GM21825 (cell line): ENCODE data around the gene MAGI2.
"Not testable (repeated sequence)": the region's sequence is repeated elsewhere in the genome, so short reads cannot be mapped to it uniquely, and the experiment has no call there.

ENCODE experiments used
- ATAC-seq: cut with Tn5 transposase; IDR thresholded peaks from one replicate; pipeline ENCODE4 v1.9.1; 2021; ENCODE audit warnings: mild to moderate bottlenecking, moderate library complexity; ENCODE audit not compliant: unreplicated experiment

The MAGI2 gene

GRCh38 chr7:78514634-78515033, 938.8 kb downstream of the MAGI2 start:
- no peak for ATAC-seq

DNA sequence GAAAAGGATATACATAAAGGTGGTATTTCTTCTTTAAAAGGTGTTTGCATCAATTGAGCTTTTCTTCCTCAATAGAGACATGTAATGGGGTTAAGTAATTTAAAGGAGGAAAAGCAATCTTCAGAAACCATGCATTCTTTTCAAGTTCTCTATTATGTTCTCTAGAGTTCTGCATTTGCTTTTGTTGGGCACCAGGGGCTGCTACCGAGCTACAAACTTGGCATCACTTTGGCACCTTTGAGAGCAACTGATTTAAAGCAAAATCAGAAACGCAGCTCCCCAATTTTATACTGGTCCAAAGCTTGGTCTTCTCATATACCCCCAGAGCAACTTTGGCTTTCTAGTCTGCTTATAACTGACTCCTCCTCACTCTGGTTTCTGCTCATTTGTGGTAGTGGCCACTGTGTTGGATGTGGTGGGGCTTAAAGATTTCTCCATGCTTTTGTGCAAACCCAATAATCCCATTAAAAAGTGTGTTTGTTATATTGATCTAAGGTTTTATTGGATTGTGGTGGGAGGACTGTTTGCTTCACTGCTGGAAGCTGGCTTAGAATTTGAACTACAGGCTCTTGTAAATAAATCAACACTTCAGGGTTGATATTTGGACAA, 942.8 kb downstream of the MAGI2 start:
- no peak for ATAC-seq

DNA sequence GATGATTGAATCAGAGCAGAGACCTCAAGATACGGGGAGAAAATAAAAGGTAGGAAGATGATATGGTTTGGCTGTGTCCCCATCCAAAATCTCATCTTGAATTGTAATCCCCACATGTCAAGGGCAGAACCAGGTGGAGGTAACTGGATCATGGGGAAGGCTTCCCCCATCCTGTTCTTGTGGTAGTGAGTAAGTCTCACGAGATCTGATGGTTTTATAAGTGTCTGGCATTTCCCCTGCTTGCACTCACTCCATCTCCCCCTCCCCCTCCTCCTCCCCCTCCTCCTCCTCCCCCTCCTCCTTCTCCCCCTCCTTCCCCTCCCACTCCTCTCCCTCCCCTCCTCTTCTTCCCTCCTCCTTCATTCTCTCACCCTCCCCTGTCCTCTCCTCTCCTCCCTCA, 950.2 kb downstream of the MAGI2 start:
- ATAC-seq: not testable (repeated sequence)

DNA sequence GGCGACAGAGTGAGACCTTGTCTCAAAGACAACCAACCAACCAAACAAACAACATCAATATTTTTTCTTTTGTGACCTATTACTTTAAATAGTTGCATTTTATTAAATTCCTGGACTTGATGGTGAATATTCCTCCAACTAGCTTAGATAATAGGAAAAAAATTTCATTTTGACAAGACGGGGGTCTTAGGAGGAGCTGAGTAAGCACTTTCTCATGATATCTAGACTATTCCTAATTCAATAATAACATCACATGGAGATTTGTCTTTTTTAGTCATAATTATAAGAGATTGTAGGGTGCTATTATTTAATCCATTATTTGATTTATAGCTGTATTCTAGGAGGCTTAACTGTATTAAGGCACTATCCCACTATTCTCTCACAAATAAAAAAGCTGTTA, 952.4 kb downstream of the MAGI2 start:
- no peak for ATAC-seq

- ATAC-seq: no peak
Measured at GRCh38 chr7:78499971-78500370, 953.5 kb downstream of the MAGI2 start.

DNA sequence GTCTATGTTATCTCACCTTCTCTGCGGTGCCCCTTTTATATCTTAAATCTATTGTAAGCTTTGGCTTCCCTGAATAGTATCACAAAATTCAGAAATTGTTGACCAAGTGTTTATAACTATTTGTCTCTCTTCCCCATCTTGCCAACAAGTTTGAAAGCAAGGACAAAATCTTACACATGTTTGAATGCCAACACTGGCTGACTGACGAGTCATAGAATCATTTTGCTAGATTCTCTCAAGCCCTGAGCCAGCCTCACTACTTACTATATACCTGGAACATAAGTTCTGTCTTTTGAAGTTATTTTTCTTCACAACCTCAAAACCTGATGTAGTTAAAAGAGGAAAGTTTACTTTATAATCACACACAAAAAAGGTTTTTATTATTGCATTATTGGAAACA, 954.2 kb downstream of the MAGI2 start:
- ATAC-seq: no peak

- ATAC-seq: no peak
Measured at GRCh38 chr7:78497728-78498427, 955.6 kb downstream of the MAGI2 start.

GRCh38 chr7:78496096-78496630, 957.3 kb downstream of the MAGI2 start:
- ATAC-seq: no peak

- no peak for ATAC-seq
Measured at GRCh38 chr7:78493401-78493800, 960.1 kb downstream of the MAGI2 start.

DNA sequence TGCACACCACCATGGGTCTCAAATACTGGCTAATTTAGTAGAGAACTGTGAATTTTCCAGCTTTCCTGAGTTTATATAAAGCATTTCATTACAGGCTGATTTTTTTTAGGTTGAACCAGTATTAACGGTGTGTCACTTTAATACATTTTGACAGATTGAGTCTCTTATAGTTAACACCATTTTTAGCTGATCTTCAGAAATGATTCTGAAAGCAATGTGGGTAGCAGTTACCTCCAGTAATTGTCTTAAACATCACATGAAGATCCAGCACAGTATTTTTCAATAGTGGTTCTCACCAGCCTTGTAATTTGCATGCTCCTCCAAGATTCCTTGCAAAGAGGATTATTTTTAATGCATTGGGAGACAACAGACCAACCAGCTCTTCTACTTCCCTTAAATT, 961.3 kb downstream of the MAGI2 start:
- no peak for ATAC-seq

DNA sequence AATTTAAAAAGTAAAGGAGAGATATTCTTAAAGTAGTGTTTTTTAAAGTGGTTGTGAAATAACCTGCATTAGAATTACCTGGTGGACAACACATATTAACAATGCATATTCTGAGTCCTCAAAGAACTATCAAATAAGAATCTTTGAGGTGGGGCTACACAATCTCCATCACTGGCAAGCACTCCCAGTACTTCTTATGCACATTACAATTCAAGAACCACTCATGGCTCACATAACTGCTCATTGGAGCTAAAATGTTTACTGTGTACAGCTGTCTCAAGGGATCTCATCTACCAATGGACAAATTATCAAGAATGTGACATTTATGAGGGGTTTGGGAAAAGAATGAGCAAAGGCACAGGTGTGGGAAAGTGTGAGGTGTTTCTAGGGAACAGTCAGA, 962.9 kb downstream of the MAGI2 start:
- ATAC-seq: no peak

- no peak for ATAC-seq
Measured at GRCh38 chr7:78489476-78490240, 963.8 kb downstream of the MAGI2 start.

DNA sequence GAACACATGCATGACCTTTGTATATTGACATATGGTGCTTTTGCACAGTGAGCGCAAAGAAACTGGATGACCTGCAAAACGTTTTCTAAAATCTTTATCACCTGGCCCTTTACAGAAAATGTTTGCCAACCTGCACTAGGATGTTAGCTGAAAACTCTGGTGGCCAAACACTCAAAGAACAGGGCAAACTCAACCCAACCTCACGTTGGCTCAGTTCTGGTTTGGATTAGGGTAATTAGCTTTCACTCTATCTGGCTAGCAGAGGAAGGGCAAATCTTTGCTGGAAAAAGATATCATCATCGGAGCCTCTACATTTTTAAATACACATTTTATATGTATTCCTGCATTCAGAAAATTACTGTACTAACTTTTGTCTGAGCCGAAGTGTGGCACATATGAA, 966.0 kb downstream of the MAGI2 start:
- no peak for ATAC-seq

DNA sequence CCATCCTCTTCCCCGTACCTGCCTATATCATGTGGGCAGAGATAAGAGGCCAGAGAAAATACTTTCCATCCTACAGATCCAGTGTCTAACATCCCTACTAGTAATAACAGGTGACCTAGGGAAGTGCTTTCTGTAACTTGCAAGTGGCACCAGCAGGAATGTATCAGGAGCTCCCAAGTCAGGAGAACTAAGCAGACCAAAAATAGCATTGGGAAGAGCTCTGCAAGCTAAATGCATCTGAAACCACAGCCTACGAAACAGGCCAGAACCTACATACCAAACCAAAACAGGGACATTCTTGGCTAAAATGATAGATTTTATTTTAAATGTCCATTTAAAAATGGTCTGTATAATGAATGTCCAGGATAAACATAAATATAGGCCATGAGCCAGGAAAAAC, 974.1 kb downstream of the MAGI2 start:
- ATAC-seq: no peak

- ATAC-seq: no peak
Measured at GRCh38 chr7:78476851-78477405, 976.5 kb downstream of the MAGI2 start.

DNA sequence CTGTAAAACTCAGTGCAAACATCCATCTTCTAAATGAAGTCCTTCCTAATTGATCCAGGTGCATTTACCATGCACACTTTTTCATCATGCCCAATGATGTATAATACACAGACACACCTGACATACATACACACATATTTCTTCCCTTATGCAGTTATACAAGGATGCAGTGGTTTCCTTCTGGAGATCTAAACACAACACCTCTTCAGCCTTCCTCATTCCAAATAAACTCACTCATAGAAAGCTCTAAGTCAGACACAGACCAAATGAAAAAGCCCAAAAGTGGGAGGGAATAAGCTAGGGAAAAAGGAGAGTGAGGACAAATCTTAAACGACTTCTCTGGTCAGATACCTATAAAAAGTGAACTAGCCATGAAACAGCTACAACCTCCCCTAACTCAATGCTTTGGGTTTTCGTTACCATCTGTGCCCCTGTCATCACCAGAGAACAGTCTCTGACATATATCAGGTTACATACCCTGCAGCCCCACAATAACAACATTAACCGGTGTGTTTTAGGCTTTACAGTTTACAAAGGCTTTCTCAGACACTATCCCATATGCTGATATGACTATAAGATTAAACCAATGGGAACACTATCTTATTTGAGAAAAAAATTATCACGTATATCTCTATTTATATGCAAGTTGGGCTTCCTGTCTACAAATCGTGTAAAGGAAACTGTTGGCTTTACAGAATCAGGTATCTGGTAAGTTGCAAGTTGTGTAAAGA, 979.7 kb downstream of the MAGI2 start:
- ATAC-seq: no peak

DNA sequence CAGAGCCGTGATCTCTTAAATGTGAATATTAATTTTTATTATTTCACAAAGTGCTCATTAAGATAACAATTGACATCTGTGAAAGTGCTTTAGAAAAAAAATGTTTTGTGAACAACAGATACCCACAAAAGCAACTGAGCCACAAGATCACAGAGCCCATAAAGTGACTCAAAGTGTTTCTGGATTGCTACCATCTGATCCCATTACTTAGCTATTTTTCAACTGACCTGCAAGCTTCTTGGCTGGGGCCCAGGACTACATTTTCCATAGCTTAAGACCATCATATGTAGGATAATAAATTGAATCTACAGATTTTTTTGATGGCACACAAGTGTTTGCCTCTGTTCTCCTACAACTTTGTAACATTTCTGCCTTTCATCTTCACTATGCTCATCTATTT, 980.4 kb downstream of the MAGI2 start:
- ATAC-seq: no peak

- ATAC-seq: no peak
Measured at GRCh38 chr7:78472519-78472918, 980.9 kb downstream of the MAGI2 start.

- ATAC-seq: no peak
Measured at GRCh38 chr7:78465894-78466293, 987.6 kb downstream of the MAGI2 start.

DNA sequence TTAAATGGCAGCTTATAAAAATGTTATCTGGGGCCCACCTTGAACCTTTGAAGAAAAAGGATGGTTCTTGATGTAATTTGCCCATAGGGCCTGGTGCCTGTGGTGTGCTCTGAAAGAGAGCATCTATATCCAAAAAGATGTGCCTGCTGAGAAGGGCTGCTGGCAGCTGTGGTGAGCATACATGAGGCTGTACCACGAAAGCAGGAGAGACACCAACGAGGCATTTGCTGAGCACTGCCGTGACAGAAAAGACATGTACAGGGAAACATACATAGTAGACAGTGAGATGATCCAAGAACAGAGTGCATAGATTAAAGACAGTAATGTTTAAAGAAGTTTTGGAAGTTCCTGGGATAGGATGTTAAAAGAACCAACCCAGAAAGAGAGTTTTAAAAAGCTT, 990.4 kb downstream of the MAGI2 start:
- ATAC-seq: no peak

DNA sequence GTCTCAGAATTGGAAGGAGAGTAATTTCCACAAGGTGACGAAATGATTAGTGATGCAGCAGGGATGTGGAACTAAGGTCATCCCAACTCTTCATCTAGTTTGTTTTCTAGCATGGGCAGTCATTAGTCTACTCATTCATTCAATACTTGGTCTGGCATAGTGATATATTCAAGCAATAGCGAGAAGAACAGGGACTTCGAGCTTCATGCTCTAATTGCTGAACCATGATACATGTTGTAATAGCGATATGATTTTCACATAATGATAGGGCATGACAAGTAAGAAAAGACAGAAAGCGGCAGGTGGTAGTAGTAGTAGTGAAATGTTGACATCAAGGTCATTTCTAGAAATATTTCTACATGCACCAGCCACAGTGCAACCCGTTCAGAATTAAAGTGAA, 1002.8 kb downstream of the MAGI2 start:
- no peak for ATAC-seq
